ENCODE measurements around the gene ELOVL5. TPM values are rescaled to one million over a fixed set of nuclear protein-coding genes. Genes with fewer than 3 reads are reported as not detected.

ELOVL5 gene
- total RNA-seq, 4 donors from 2014 or later = 14.3 to 63.1 (median 29.2) TPM

GRCh38 chr6:53373638-53374037 lies 24.9 kb upstream of the ELOVL5 start:
- Histone ChIP-seq H3K27me3 (peaks cover 4% of the 10 kb centered on the region), H3K36me3 (no peaks in the 10 kb centered on the region), H3K4me1 (no peaks in the 10 kb centered on the region), H3K4me3 (no peak overlapping the region), H3K27ac (no peak overlapping the region), H3K9me3 (no peaks in the 10 kb centered on the region)
- intact Hi-C loops (cut with DNase I; ENCODE audit: low total_unique reads) (no loop called here), in situ Hi-C loops (cut with MboI; ENCODE audit: low pct_ligation_motif_present in 1 of 4, low pct_unique_long_range_greater_than_20kb in 1 of 4, low sequenced_read_pairs in 3 of 4) (no loop called here)
- TF ChIP-seq EP300 (IDR thresholded peaks at IDR 0.05; ENCODE audit: low read depth) (no peak), POLR2A (IDR thresholded peaks at IDR 0.05) (no peak), POLR2AphosphoS5 (IDR thresholded peaks at IDR 0.05) (no peak)
- TF ChIP-seq, protein P1, sequence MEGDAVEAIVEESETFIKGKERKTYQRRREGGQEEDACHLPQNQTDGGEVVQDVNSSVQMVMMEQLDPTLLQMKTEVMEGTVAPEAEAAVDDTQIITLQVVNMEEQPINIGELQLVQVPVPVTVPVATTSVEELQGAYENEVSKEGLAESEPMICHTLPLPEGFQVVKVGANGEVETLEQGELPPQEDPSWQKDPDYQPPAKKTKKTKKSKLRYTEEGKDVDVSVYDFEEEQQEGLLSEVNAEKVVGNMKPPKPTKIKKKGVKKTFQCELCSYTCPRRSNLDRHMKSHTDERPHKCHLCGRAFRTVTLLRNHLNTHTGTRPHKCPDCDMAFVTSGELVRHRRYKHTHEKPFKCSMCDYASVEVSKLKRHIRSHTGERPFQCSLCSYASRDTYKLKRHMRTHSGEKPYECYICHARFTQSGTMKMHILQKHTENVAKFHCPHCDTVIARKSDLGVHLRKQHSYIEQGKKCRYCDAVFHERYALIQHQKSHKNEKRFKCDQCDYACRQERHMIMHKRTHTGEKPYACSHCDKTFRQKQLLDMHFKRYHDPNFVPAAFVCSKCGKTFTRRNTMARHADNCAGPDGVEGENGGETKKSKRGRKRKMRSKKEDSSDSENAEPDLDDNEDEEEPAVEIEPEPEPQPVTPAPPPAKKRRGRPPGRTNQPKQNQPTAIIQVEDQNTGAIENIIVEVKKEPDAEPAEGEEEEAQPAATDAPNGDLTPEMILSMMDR (IDR thresholded peaks at IDR 0.05) = no peak
- DNase-seq = no peak
- 88 to 100% methylated on average over 1 to 4 of the region's 4 CpGs for WGBS, 2 donors (ENCODE audit: low coverage in 1 of 2)

DNA sequence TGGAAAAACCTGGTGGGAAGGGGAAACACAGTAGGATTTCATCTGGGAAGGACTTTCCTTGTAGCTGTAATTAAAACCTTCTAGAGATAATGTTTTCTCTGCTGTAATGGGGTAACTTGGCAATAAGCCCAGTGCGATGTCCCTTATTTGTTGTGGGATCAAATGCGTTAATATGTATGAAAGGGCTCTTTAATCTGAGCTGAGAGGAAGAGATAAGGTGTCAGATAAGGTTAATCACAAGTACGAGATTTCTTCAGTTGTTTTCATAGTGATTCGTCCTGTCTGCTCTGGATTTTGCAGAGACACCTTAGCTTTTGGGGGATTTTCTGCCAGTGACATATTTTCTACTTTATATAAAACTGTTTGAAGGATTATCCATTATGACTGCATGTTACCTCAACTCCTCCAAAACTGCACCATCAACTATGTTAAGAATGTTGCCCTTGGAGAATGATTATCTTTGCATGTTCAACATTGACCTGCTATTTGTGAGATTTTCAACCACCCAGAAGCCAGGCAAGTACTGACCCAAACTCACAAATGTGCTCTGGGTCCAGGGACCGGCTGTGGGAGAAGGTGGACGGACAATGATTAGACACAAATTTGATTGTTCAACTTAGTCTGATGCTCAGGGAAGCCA lies 21.2 kb upstream of the ELOVL5 start:
- Histone ChIP-seq H3K36me3 (no peaks in the 10 kb centered on the region), H3K27ac (no peak overlapping the region), H3K9me3 (no peaks in the 10 kb centered on the region), H3K4me1 (no peaks in the 10 kb centered on the region), H3K27me3 (no peaks in the 10 kb centered on the region), H3K4me3 (no peak overlapping the region)
- intact Hi-C loops (cut with DNase I; ENCODE audit: low total_unique reads) (no loop called here), in situ Hi-C loops (cut with MboI; ENCODE audit: low pct_ligation_motif_present in 1 of 4, low pct_unique_long_range_greater_than_20kb in 1 of 4, low sequenced_read_pairs in 3 of 4) (no loop called here)
- WGBS, 2 donors (ENCODE audit: low coverage in 1 of 2) = 76 to 81% methylated on average over 6 of the region's 6 CpGs
- no peak for DNase-seq
- TF ChIP-seq EP300 (IDR thresholded peaks at IDR 0.05; ENCODE audit: low read depth) (no peak), POLR2AphosphoS5 (IDR thresholded peaks at IDR 0.05) (no peak), POLR2A (IDR thresholded peaks at IDR 0.05) (no peak)
- TF ChIP-seq, protein P1 (IDR thresholded peaks at IDR 0.05) = no peak

DNA sequence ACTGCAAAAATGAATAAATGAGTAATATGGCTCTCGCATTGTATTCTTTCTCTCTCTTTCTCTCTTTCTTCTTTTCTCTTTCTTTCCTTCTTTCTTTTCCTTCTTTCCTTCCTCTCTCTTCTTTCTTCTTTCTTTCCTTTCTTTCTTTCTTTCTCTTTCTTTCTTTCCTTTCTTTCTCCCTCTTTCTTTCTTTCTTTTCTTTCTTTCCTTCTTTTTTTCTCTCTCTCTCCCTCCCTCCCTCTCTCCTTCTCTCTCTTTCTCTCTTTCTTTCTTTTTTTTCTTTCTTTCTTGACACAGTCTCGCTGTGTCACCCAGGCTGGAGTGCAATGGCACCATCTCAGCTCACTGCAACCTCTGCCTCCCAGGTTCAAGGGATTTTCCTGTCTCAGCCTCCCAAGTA lies 20.3 kb upstream of the ELOVL5 start:
- no peaks in the 10 kb centered on the region for H3K4me1 ChIP-seq
- DNase-seq = no peak
- TF ChIP-seq POLR2AphosphoS5 (IDR thresholded peaks at IDR 0.05) (no peak), EP300 (IDR thresholded peaks at IDR 0.05; ENCODE audit: low read depth) (no peak), POLR2A (IDR thresholded peaks at IDR 0.05) (no peak)
- TF ChIP-seq, protein P1 (IDR thresholded peaks at IDR 0.05) = no peak
- no peak overlapping the region for H3K27ac ChIP-seq
- intact Hi-C loops (cut with DNase I; ENCODE audit: low total_unique reads) (no loop called here), in situ Hi-C loops (cut with MboI; ENCODE audit: low pct_ligation_motif_present in 1 of 4, low pct_unique_long_range_greater_than_20kb in 1 of 4, low sequenced_read_pairs in 3 of 4) (no loop called here)
- no peaks in the 10 kb centered on the region for H3K9me3 ChIP-seq
- no peaks in the 10 kb centered on the region for H3K36me3 ChIP-seq
- H3K4me3 ChIP-seq = no peak overlapping the region
- no peaks in the 10 kb centered on the region for H3K27me3 ChIP-seq
- 90 to 92% methylated on average over 2 of the region's 2 CpGs for WGBS, 2 donors (ENCODE audit: low coverage in 1 of 2)

GRCh38 chr6:53366128-53366641 lies 17.4 kb upstream of the ELOVL5 start:
- Histone ChIP-seq H3K36me3 (no peaks in the 10 kb centered on the region), H3K27me3 (no peaks in the 10 kb centered on the region), H3K27ac (no peak overlapping the region), H3K9me3 (no peaks in the 10 kb centered on the region), H3K4me1 (no peaks in the 10 kb centered on the region), H3K4me3 (no peak overlapping the region)
- in situ Hi-C loops (cut with MboI; ENCODE audit: low pct_ligation_motif_present in 1 of 4, low pct_unique_long_range_greater_than_20kb in 1 of 4, low sequenced_read_pairs in 3 of 4) = no loop called here
- 95% methylated on average over 4 of the region's 4 CpGs; no CpG with 5 or more reads in 1 of the 2 donors for WGBS, 2 donors (ENCODE audit: low coverage in 1 of 2)
- no peak for DNase-seq
- TF ChIP-seq POLR2AphosphoS5 (IDR thresholded peaks at IDR 0.05) = no peak
- TF ChIP-seq, protein P1 (IDR thresholded peaks at IDR 0.05) = no peak
- no peak for TF ChIP-seq POLR2A (IDR thresholded peaks at IDR 0.05)
- TF ChIP-seq EP300 (IDR thresholded peaks at IDR 0.05; ENCODE audit: low read depth) = no peak
- intact Hi-C loops (cut with DNase I; ENCODE audit: low total_unique reads) = no loop called here
